ENCODE data around the gene RGMA.
A peak's percentile ranks its signal among the peaks of the same experiment; 100 is the strongest.
"Not testable (repeated sequence)": the region's sequence is repeated elsewhere in the genome, so short reads cannot be mapped to it uniquely, and the experiment has no call there.

RGMA gene

GRCh38 chr15:93046120-93046519 lies 42.9 kb downstream of the RGMA start:
- DNase-seq, result no peak

GRCh38 chr15:93045191-93045785 lies 43.7 kb downstream of the RGMA start:
- no peak for DNase-seq

GRCh38 chr15:93044301-93045190 lies 44.5 kb downstream of the RGMA start:
- DNase-seq, result no peak

GRCh38 chr15:93043621-93044300 lies 45.2 kb downstream of the RGMA start:
- no peak for DNase-seq

- DNase-seq, result no peak
Observed at GRCh38 chr15:93042691-93043378, 46.2 kb downstream of the RGMA start.

GRCh38 chr15:93042211-93042610 lies 46.8 kb downstream of the RGMA start:
- no peak for DNase-seq

- DNase-seq, result no peak
Observed at GRCh38 chr15:93041159-93041547, 47.9 kb downstream of the RGMA start.

GRCh38 chr15:93040288-93041158 lies 48.5 kb downstream of the RGMA start:
- peak in 1 of 2 donors; percentile 51 for DNase-seq

- not testable (repeated sequence) for DNase-seq
Observed at GRCh38 chr15:93039562-93040287, 49.3 kb downstream of the RGMA start.

GRCh38 chr15:93037820-93038705 lies 50.9 kb downstream of the RGMA start:
- DNase-seq, result no peak

GRCh38 chr15:93036951-93037819 lies 51.8 kb downstream of the RGMA start:
- DNase-seq, result peak; percentile 56 to 65

GRCh38 chr15:93035953-93036810 lies 52.8 kb downstream of the RGMA start:
- peak in 1 of 2 donors; percentile 45 for DNase-seq

GRCh38 chr15:93035092-93035915 lies 53.7 kb downstream of the RGMA start:
- no peak for DNase-seq

GRCh38 chr15:93034512-93034911 lies 54.5 kb downstream of the RGMA start:
- no peak for DNase-seq

- DNase-seq, result no peak
Observed at GRCh38 chr15:93033434-93034045, 55.5 kb downstream of the RGMA start.

GRCh38 chr15:93032515-93033206 lies 56.4 kb downstream of the RGMA start:
- DNase-seq, result not testable (repeated sequence)

Measured in inflammatory macrophage treated with lipopolysaccharide for 1 hour (primary cell).